GM10266 (cell line): ENCODE measurements around the gene PPP1R9B.

Experiments
- DNase-seq: peaks from one replicate; pipeline ENCODE4 v3.0.0; 2012; ENCODE audit errors: extremely low spot score
- TF ChIP-seq, protein P1 (sequence below): IDR thresholded peaks from 2 replicates; pipeline ENCODE4 v1.5.1; 2012; ENCODE audit warnings: mild to moderate bottlenecking, low read depth; ENCODE audit not compliant: control insufficient read depth, insufficient read depth; ENCODE audit errors: missing control alignments

The PPP1R9B gene

DNA sequence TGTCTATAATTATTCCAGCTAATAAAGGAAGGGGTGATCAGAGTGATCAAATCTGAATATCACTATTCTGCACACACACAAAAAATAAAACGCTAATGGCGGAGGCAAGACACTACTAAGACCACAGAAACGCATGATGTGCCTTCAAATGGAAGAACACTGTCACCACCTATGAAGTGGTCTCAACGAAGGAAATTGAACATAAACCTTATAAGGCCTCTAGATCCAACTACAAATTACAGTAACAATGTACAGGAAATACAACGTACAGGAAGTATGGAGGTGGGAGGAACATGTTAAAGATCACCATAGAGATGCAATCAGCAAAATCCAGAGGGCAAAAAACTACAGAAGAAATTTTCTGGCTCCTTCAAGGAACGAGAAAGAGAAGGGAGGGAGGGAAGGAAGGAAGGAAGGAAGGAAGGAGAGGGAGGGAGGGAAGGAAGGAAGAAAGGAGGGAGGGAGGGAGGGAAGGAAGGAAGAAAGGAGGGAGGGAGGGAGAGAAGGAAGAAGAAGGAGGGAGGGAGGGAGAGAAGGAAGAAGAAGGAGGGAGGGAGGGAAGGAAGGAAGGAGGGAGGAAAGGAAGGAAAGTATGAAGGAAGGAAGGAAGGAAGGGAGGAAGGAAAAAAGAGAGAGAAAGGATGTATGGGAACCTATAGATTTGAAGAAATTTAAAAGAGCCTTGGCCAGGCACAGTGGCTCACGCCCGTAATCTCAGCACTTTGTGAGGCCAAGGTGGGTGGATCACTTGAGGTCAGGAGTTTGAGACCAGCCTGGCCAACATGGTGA is 12.2 kb upstream of the PPP1R9B start:
- DNase-seq, result no peak
- TF ChIP-seq, protein P1, sequence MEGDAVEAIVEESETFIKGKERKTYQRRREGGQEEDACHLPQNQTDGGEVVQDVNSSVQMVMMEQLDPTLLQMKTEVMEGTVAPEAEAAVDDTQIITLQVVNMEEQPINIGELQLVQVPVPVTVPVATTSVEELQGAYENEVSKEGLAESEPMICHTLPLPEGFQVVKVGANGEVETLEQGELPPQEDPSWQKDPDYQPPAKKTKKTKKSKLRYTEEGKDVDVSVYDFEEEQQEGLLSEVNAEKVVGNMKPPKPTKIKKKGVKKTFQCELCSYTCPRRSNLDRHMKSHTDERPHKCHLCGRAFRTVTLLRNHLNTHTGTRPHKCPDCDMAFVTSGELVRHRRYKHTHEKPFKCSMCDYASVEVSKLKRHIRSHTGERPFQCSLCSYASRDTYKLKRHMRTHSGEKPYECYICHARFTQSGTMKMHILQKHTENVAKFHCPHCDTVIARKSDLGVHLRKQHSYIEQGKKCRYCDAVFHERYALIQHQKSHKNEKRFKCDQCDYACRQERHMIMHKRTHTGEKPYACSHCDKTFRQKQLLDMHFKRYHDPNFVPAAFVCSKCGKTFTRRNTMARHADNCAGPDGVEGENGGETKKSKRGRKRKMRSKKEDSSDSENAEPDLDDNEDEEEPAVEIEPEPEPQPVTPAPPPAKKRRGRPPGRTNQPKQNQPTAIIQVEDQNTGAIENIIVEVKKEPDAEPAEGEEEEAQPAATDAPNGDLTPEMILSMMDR, result no peak

DNA sequence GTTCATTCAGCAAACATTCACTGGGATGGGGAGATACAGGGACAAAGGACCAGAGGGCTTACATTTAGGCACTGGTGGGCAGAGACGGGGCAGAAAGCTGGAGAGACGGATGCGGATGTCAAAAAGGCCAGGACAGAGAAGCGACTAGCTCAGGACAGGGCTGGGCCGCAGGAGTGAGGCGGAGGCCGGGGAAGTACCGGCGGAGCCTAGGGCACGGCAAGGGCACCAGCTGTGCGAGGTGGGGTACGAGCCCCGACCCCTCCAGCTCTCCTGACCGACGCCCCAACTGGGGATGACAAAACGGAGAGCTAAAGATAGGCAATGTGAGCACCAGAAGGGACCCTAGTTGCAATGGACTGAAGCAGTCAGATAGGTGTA is 11.4 kb upstream of the PPP1R9B start:
- TF ChIP-seq, protein P1, result no peak
- DNase-seq, result no peak

DNA sequence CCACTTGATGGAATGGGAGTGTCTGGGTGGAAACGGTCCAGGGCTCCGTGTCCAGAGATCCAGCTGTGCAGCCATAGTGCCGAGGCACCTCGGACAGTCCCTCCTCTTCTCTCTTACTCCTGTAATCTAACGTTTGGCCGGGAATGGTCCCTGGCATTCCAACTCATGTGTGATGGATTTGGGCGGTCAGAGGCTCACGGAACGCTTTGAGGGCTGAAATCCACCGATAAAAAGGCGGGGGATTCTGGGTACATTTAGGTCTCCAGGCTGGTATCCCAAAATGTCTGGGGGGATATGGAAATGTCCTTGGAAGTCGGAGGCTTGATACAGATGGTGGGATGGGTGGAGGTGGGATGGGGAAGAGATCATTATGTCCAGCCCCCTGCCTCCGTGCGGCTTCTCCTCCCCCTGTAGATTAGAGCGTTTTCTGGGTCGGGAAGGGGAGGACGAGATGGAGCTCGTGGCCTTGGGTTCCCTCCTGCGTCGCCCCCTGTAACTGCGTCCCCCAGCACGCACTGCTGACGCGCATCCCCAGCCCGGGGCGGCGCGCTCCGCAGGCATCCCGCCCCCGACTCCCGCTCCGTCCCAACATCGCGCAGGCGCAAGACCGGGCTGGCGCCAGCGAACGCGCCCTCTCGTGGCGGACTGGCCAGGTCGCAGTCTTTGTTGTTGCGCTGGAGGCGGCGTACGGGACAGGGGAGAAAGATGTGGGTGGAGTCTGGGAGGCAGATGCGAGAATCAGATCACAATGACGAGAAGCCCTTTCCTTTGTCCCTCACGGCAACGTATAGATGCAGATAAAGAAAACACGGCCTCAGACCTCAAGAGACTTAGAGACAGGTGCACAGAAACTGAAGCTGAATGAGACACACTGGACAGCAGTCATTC is 10.8 kb upstream of the PPP1R9B start:
- peak; percentile 97 for DNase-seq
- TF ChIP-seq, protein P1, result peak; percentile 98

DNA sequence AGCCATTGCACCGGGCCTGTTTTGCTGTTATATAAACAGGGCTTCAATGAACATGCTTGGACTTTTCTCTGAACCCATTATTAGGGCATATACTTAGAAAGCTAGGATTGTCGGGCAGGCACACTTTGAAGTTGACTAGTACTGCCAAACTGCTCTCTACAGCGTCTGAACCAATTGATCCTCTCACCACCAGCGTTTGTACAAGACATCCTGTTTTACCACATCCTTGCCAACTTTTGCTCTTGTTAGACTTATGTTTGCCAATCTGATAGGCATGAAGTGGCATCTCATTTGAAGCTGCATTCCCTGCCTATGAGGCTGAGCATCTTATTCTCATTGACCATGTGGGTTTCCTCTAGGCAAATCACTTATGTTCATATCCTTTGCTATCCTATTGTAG is 7.4 kb upstream of the PPP1R9B start:
- TF ChIP-seq, protein P1, result no peak
- DNase-seq, result no peak

DNA sequence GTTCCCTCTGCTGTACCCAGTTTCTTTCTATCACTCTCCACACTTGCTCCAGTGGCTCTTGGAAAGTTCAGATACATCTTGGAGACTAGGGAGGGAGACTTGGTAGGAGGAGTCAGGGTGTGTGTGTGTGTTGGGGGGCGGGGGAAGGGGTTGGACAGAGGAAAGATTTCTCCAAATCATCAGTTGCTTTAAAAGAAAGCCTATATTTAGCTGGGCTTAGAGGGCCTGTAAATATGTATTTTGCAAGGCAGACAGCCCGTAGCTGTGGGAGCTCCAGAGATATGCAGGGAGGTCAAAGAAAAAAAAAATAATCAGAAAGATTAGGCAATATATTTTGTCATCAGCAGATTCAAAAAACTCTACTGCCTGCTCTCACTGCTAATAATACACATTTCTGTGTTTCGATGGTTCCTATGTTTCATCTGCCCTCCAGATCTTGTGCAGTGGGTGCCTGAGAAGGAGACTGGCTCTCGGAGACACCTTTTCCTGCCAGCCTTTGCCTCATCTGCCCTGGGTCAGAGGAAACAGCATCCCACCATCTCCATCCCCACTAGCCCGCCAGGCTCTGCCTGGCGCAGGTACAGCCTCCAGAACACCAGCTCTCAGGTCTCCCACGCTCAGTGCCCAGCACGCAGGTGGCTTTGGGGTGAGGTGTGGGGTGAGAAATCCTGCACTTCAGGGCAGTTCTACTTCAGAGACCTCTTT is 4.8 kb upstream of the PPP1R9B start:
- DNase-seq, result no peak
- TF ChIP-seq, protein P1, result no peak

DNA sequence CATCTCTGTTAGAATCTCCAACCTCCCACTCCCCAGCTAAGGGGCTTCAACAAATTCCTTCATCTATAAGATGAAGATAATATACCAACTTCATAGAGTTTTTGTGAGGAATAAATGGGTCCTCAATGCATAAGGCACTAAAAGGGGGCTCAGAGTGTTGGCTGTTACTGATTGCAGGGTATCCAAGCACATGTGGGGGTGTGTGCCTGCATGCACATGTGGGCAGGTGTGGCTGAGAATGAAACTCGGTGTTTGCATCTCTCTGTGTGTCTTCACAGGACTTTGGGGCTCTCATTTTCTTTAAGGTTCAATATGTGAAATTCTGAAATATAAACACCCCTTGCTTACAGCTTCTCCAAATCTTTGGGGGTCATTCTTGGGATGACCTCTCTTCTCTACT is 4.1 kb upstream of the PPP1R9B start:
- TF ChIP-seq, protein P1, result no peak
- no peak for DNase-seq
